ENCODE results near the gene EFCC1. TPM values are rescaled to one million over a fixed set of nuclear protein-coding genes. Genes with fewer than 3 reads are reported as not detected.
A peak's percentile ranks its signal among the peaks of the same experiment; 100 is the strongest.

The EFCC1 gene
- total RNA-seq, 2 experiments from 2014 or later: not detected

DNA sequence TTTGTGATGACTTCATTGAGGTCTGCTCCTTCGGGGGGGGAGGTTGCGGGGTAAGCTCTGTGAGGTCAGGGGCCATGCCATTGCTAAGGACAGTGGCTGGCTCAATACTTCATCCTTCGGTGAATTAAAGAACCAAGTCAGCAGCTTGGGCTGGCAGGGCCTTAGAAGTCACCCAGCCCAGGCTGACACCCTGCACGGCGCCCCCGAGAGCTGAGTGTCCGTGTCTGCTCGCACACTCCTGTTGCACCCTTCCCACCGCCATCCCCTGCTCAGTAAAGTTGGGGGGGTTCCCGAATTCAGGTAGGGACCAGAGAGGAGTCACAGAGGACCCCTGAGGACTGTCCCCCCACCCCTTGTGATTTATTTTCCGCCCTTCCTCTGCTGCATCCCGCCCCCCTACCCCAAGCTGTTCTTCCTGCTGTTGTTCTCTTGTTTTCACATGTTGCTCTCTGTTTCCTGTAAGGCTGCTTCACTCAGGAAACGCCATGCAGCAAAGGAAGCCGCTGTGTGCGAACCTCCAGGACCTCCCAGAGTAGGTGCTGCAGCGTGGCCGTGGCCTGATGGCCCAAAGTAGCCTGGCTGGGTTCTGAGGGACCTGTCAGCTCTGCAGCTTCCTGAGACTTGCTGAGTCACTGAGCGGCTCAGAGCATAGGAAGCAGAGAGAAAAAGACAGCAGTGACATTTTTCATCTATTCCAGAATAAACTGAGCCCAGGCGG, 14.4 kb downstream of the EFCC1 start:
- DNase-seq (ENCODE audit: low spot score): peak; percentile 36
- H3K4me1 ChIP-seq (ENCODE audit: insufficient read depth, low read length, poor library complexity, severe bottlenecking): peaks cover 32% of the 10 kb centered on the region
- POLR2A ChIA-PET: interaction anchor here (0.5 to 3.0 kb wide), 9 partner anchors 11 to 1169 kb away, joined by 3 to 24 read pairs (median 3); partner anchors contain the start of gene CFAP92
- no peaks in the 10 kb centered on the region for H3K9me3 ChIP-seq (ENCODE audit: low read length)
- CTCF ChIA-PET (ENCODE audit: unreplicated experiment): interaction anchor here (0.6 to 2.2 kb wide), 9 partner anchors 11 to 218 kb away, joined by 3 to 19 read pairs (median 6); partner anchors contain the start of genes CFAP92 and RAB43
- no peak overlapping the region for H3K4me3 ChIP-seq (ENCODE audit: low read depth, low read length, poor library complexity, severe bottlenecking)
- H3K9me2 ChIP-seq (ENCODE audit: insufficient read depth, low read length): no peaks in the 10 kb centered on the region
- H3K4me2 ChIP-seq (ENCODE audit: low read length): peak overlapping the region; percentile 50
- intact Hi-C loops (cut with micrococcal nuclease; ENCODE audit: unreplicated experiment): loop anchor here (1.0 kb wide), 1 partner anchor 45 kb away; no protein-coding TSS in a partner anchor
- no peaks in the 10 kb centered on the region for H3K79me2 ChIP-seq (ENCODE audit: insufficient read depth, low read depth, low read length)
- H3K36me3 ChIP-seq (ENCODE audit: insufficient read depth, low read length): no peaks in the 10 kb centered on the region
- no peaks in the 10 kb centered on the region for H4K20me1 ChIP-seq (ENCODE audit: insufficient read depth, low read length)
- TF ChIP-seq EZH2phosphoT487 (IDR thresholded peaks at IDR 0.05; ENCODE audit: borderline replicate concordance, low read depth, low read length): no peak
- TF ChIP-seq, protein P1, sequence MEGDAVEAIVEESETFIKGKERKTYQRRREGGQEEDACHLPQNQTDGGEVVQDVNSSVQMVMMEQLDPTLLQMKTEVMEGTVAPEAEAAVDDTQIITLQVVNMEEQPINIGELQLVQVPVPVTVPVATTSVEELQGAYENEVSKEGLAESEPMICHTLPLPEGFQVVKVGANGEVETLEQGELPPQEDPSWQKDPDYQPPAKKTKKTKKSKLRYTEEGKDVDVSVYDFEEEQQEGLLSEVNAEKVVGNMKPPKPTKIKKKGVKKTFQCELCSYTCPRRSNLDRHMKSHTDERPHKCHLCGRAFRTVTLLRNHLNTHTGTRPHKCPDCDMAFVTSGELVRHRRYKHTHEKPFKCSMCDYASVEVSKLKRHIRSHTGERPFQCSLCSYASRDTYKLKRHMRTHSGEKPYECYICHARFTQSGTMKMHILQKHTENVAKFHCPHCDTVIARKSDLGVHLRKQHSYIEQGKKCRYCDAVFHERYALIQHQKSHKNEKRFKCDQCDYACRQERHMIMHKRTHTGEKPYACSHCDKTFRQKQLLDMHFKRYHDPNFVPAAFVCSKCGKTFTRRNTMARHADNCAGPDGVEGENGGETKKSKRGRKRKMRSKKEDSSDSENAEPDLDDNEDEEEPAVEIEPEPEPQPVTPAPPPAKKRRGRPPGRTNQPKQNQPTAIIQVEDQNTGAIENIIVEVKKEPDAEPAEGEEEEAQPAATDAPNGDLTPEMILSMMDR (conservative IDR thresholded peaks at IDR 0.05; ENCODE audit: low read length): no peak
- peak overlapping the region; percentile 53 for H3K27ac ChIP-seq (ENCODE audit: low read depth, low read length, poor library complexity, severe bottlenecking)
- no TSS peak for BruUV-seq (replicated peaks)
- peak overlapping the region; percentile 48 for H2AFZ ChIP-seq (ENCODE audit: low read length)

DNA sequence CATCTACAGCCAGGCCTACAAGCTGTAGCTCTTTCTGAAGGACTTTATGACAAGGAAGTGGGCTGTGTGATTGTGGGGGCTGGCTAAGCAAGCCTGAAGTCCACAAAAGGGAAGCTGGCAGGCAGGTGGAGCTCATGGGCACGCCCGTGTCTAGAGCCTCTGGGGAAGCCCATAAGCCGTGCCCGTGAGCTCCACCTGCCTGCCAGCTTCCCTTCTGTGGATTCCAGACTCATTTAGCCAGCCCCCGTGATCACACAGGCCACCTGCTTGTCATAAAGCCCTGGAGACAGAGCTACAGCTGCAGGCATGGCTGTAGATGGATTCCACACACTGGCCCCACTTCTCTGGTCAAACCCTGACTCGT, 15.2 kb downstream of the EFCC1 start:
- peak; percentile 90 for DNase-seq (ENCODE audit: low spot score)
- H3K4me2 ChIP-seq (ENCODE audit: low read length): peak overlapping the region; percentile 50

More for the DNA sequence above, 15.2 kb downstream of the EFCC1 start:
- Histone ChIP-seq H2AFZ (ENCODE audit: low read length) (peak overlapping the region; percentile 48), H3K36me3 (ENCODE audit: insufficient read depth, low read length) (no peaks in the 10 kb centered on the region), H3K4me3 (ENCODE audit: low read depth, low read length, poor library complexity, severe bottlenecking) (no peak overlapping the region), H3K9me2 (ENCODE audit: insufficient read depth, low read length) (no peaks in the 10 kb centered on the region), H3K4me1 (ENCODE audit: insufficient read depth, low read length, poor library complexity, severe bottlenecking) (peaks cover 32% of the 10 kb centered on the region), H4K20me1 (ENCODE audit: insufficient read depth, low read length) (no peaks in the 10 kb centered on the region), H3K79me2 (ENCODE audit: insufficient read depth, low read depth, low read length) (no peaks in the 10 kb centered on the region), H3K9me3 (ENCODE audit: low read length) (no peaks in the 10 kb centered on the region), H3K27ac (ENCODE audit: low read depth, low read length, poor library complexity, severe bottlenecking) (peak overlapping the region; percentile 53)
- POLR2A ChIA-PET: interaction anchor here (0.5 to 3.0 kb wide), 10 partner anchors 11 to 1169 kb away, joined by 3 to 24 read pairs (median 4); partner anchors contain the start of gene CFAP92
- intact Hi-C loops (cut with micrococcal nuclease; ENCODE audit: unreplicated experiment): loop anchor here (1.0 kb wide), 1 partner anchor 46 kb away; no protein-coding TSS in a partner anchor
- CTCF ChIA-PET (ENCODE audit: unreplicated experiment): interaction anchor here (0.7 to 2.2 kb wide), 8 partner anchors 10 to 217 kb away, joined by 5 to 19 read pairs (median 6); partner anchors contain the start of genes CFAP92 and RAB43
- no TSS peak for BruUV-seq (replicated peaks)
- no peak for TF ChIP-seq EZH2phosphoT487 (IDR thresholded peaks at IDR 0.05; ENCODE audit: borderline replicate concordance, low read depth, low read length)
- TF ChIP-seq, protein P1 (conservative IDR thresholded peaks at IDR 0.05; ENCODE audit: low read length): peak; percentile 64

All from OCI-LY7 (cell line).